Mucosa of gallbladder (tissue), 1 donor: ENCODE results near the gene PNPT1. TPM values are rescaled to one million over a fixed set of nuclear protein-coding genes. Genes with fewer than 3 reads are reported as not detected.

Experiments
- DNase-seq: peaks from one replicate; pipeline ENCODE4 v3.0.0-alpha.2; 2020; ENCODE audit warnings: low spot score
- total RNA-seq: library from RNA; stranded (reverse); gene quantifications from one replicate; pipeline ENCODE4 v1.2.1, GENCODE V29; 2021
- donor health status: DM: no; HTN: no; CAD: no.

The PNPT1 gene
- total RNA-seq, 1 donor from 2014 or later: 15.9 TPM

DNA sequence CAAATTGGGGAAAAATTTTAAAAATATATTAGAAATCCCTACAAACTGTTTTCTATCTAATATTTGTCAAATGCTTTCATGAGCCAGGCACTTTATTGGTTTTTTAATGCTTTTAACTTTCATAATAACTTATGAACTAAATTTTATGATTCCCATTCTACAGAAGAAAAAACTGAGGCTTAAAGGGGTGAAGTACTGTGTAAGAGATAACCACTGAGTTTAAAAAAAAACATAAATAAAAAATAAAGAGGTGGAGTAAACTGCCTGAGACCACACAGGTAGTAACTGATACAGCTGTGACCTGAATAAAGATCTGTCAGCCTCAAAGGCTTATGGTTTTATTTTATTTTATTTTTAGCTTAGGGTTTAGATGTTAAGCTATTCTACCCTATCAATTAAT, 24.7 kb downstream of the PNPT1 start:
- DNase-seq: no peak

DNA sequence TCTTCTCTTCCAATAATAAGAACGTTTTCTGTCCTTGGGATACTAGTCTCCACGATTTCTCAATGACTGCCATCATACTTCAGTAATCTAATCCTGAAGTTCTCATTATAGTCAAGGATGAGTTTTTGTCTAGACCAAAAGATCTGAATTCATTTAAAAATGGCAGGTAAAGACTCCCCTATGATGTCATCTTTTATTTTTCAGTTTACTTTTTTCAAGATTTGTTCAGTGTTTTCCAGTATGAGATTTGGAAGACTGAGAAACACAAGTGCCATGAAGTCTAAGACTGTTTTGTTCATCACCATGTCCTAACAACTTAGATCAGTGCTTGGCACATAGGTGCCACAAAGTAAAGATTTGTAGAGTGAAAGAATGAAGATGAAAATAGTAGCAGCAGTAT, 40.4 kb downstream of the PNPT1 start:
- no peak for DNase-seq

DNA sequence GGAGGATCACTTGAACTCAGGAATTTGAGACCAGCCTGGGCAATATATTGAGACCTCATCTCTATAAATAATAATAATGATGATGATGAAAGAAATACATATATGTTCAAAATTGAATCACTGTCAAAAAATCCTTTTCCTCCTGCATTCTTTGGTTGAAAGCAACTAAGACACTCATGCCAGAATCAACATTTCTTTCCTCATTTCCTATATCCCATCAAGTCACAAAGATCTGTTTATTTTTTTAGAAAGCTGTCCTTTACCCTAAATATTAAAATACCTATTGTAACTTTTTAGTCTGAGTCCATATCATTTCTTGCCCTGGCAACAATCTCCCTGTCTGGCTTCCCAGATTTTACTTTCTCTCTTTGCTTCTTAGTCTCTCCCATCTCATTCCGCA, 44.4 kb downstream of the PNPT1 start:
- DNase-seq: no peak

DNA sequence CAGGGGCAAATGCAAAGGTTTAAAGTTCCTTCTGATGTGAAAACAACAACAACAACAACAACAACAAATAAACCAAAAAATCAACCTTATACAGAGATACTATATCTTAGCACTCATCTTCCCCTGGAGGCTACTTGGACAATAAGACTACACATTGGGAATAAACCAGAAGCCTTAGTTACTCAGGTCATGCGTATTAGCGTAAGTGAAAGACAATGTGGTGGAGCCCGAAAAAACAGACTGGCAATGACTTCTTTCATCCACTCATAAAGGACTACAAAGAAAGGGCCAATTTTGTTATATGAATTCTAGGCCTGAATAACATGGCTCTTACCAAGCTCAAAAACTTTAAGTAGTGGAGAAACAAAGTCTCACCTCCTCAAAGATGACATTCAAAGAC, 56.8 kb downstream of the PNPT1 start:
- no peak for DNase-seq

DNA sequence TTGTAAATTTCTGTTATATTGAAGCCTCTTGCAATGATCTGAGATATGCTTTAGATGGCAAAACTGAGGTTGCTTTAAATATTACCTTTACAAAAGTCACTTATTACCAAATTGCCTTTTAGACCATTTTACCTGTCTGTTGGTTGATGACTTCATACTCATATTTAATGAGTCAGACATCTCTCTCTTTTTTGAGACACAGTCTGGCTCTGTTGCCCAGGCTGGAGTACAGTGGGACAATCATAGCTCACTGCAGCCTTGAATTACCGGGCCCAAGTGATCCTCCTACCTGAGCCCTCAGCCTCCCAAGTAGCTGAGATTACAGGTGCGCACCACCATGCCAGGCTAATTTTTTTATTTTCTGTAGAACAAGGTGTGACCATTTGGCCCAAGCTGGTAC, 64.7 kb downstream of the PNPT1 start:
- no peak for DNase-seq

DNA sequence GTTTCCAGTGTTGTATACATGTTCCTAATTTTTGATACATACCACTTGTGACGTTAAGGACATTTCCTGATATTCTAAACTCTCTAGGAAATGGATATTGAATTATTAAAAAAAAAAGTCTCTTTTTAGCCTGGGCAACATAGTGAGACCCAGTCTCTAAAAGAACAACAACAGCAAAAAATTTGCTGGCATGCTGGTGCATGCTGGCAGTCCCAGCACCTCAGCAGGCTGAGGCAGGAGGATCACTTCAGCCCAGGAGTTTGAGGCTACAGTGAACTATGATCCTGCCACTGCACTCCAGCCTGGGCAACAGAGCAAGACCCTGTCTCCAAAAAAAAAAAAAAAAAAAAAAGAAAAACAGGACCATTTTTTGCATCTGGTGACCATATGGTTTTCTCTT, 65.7 kb downstream of the PNPT1 start:
- DNase-seq: no peak

DNA sequence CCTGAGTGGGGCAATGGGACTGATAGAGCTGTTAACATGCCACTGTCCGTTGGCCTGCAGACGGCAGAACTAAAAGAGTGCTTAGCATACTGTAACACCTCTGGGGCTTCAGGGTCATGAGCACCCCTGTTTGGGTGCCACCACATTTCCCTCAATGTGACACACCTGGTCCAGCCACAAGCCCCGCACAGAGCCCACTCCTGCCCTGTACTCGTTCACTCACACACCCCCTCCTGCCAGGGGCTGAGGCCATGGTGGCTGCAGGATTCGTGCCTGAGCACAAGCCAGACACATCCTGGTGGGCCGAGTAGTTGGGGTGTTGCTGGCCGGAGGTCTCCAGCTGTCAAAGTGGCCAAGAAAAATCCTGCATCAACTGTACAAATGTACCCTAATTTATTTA, 71.8 kb downstream of the PNPT1 start:
- no peak for DNase-seq

DNA sequence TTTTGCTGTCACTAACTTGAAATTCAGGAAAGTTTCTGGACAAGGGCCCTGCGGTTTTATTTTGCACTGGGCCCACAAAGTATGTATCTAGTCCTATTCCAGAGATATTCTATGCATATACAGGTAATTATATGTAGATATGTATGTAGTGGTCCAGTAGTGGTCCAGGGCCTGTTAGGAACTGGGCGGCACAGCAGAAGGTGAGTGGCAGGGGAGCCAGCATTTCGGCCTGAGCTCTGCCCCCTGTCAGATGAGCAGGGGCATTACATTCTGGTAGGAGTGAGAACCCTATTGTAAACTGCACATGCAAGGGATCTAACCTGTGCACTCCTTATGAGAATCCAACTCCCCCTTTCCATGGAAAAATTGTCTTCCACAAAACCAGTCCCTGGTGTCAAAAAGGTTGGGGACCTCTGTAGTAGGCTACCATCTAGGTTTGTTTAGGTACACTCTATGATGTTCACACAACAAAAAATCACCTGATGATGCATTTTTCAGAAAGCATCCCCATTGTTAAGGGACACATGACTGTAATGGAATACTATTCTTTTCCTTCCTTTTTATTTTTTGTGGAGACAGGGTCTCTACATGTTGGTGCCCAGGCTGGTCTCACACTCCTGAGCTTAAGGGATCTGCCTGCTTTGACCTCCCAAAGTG, 73.4 kb downstream of the PNPT1 start:
- DNase-seq: no peak

DNA sequence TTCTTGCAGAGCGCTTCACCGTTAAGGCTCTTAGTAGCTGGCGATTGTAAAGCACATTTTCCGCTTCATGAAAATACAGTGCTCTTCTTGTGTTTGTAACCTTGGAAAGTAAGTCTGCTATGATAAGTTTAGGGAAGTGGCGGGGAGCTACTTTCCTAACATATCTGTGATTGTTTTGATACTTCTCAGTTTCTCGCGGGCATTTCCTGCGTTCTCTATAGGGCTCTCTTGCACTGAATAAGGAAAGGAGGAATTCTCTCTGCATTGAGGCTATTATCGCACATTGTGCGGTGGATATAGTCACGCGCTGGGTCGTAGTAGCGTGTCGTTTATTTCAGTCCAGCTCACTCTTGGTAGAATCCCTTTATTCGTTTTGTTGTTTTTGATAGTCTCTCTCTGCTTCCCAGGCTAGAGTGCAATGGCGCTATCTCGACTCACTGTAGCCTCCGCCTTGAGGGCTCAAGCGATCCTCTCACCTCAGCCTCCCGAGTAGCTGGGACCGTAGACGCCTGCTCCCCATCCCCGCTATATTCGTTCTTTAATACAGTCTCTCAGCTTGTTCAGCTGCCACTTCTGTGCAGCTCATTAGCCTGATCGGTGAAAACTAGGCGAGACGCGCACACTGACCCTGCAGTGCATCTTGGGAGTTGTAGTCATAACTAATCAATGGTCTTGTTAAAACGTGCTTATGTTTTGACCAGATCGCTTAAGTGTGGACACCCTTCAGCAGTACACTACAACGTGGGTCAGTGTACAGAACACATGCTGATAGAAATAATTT, 75.2 kb downstream of the PNPT1 start:
- DNase-seq: peak; percentile 56

DNA sequence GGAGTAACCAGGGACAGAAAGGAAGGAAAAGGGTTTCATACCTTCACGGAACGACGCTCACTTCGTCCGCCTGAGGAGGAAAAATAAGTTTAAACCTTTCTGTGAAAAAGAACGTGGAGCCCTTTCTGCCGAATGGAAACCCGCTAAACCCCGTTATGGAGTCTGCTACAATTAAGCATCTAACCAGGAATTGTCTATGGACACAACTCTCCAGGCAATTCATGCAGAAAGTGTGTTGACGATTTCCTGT, 75.7 kb downstream of the PNPT1 start:
- DNase-seq: no peak

DNA sequence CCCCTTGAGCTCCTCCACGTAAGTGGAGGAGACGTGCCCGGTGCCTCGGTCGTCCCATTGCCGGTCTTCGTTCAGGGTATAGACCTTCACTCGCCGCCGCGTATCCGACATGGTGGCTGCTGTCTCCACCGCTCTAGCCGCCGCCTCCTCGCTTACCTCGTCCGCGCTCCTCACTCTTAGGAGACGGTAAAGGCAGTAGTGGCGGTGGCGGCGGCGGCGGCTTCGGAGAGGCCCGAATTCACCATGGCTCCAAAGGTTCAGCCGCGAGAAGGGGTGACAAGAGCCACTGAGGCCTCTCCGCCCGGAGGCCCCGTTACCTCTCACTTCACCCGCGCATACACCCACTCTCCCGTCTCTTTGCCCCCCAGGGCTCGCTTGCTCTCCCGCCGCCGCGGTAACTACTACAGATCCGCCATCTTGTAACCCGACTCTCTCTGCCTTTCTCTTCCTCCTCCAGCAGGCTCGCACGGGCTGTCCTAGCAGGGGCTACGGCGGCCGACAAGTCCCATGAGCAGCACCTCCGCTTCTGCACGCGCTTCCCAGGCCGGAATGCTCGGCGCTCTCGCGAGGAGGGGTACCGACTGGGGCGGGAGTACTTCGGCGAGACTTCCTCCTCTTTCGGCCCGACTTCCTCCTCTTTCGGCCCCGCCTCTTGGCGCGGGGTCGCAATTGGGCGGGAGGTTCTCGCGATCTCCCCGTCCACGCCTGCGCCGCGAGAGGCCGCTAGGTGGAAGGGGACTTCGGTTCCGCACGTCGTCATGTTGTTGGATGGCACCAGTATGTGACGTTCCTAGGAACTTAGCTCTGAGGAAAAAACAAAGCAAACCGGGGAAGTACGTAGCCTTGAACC, 76.2 kb downstream of the PNPT1 start, which contains the start of gene PPP4R3B:
PPP4R3B (minus strand) TSS at position 448 of the 850 bp plus-strand sequence; CDS start at position 111, 337 bp downstream.
- DNase-seq: peak; percentile 100

DNA sequence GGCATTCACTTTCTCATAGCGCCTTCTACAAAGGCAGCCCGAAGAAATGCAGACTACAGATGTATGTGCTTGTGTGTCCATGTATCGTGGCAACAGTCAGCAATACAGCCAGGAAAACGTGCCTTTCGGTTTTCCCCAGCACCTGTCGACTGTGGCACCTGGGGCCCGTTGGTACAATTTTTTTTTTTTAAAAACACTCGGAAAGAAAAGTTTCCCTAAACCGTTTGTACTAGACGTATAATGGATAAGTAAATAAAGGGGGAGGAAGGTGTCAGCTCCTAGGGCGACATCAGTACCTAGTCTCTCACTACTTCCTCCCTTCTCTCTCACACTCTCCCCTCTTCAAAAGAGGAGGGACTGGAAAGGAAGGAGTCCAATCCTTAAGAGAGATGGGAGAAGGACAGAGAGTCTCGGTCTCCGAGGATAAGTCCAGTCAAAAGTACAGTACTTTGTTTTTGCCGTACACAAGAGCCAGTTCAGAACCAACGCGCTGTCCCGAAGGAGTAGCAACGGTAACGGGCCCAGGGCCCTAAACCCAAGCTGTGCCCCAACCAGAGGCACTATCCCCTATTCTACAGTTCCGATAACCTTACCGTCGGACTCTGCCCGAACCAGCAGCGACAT, 77.0 kb downstream of the PNPT1 start:
- DNase-seq: peak; percentile 24

DNA sequence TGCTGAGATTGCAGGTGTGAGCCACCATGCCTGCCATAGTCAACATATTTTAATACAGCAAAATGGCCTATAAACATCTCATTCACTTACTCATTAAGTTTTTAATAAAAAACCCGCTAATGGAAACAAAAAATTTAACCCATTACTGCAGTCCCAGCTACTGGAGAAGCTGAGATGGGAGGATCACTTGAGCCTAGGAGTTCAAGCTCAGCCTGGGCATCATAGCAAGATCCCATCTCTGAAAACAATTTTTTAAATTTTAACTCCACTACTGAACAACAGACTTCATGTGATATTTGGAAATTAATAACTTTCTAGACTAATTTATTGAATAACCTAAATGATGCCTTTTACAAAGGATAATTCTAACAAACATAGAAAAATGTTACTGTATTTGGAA, 81.6 kb downstream of the PNPT1 start:
- no peak for DNase-seq

DNA sequence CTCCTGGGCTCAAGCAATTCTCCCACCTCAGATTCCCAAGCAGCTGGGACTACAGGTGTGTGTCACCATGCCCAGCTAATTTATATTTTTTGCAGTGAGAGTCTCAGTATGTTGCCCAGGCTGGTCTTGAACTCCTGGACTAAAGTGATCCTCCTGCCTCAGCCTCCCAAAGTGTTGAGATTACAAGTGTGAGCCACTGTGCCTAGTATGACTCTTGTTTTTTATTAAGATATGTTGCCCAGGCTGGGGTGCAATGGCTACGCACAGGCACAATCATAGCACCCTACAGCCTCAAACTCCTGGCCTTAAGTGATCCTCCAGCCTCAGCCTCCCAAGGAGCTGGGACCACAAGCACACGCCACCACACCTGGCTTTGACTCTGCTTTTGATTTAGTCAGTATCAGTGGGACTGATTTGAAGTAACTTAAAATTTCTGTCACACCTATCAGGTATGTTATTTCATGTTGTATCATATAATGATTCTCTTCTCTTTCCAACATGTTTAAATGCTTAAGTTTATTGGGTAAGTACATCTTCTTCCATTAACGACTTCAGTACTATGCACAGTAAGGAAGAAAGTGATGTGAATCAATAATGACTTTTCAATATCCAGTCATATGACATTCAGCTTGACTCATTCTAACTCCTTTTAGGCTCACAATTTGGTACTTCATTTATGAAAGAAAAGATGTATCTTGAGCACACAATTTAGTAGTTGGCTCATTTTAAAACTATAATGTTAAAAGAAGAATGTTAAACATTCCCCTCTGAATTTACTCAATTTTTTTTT, 82.5 kb downstream of the PNPT1 start:
- no peak for DNase-seq

DNA sequence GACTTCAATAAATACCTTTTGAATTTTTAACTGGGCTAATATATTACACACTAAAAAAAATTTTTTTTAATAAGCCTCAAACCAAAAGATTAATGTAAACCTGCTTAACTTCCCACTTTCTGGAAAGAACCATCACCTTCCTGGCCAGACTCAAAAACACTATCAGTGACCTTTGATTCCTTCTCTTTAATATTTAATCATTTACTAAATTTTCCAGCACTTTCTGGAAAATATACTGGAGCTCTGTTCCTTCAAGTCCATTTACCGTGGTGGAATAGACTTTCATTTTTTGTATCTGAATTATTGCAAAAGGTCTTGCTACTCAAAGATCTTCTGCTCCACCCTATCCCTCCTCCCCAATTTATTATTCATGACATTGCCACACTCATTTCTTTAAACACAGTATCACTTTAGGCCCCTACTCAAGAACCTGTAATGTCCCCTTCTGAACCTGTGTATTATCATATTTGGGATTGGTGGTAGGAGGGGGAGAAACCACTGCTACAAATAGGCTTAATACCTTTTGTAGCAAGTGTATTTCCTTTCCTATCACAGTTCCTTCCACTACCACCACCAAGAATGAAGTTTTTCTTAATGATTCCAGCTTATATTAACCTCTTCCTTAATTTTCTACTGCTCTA, 83.6 kb downstream of the PNPT1 start:
- no peak for DNase-seq

DNA sequence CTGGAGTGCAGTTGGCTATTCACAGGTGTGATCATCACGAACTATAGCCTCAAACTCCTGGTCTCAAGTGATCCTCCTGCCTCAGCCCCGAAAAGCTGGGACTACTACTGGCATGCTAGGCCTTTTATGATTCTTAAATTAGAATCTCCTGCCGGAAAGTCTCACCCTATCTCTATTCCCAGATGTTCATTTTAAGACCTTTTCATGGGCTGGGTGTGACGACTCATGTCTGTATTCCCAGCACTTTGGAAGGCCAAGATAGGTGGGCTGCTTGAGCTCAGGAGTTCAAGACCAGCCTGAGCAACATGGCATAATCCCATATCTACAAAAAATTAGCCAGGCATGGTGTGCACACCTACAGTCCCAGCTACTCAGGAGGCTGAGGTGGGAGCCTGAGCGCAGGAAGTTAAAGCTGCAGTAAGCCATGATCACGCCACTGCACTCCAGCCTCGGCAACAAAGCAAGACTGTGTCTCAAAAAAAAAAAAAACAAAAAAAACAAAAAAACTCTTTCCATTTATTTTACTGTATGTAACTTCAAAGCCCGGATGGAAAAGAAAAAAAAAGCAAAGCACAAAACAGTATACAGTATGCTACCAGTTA, 84.3 kb downstream of the PNPT1 start:
- DNase-seq: no peak

DNA sequence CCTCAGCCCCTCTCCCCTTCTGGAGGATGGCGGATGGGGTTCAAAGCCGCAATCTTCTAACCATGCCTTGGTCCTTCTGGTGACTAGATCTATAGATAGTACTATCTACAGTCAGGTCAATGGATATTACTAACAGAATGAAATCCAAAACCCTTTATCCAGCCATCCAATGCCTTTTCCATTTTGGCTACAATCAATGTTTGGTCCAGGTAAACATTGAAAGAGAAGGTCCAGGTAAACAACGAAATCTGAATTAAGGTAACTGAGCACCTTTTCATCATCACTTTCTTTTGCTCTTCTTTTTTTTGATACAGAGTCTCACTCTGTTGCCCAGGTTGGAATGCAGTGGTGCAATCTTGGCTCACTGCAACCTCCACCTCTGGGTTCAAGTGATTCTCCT, 85.9 kb downstream of the PNPT1 start:
- DNase-seq: no peak

DNA sequence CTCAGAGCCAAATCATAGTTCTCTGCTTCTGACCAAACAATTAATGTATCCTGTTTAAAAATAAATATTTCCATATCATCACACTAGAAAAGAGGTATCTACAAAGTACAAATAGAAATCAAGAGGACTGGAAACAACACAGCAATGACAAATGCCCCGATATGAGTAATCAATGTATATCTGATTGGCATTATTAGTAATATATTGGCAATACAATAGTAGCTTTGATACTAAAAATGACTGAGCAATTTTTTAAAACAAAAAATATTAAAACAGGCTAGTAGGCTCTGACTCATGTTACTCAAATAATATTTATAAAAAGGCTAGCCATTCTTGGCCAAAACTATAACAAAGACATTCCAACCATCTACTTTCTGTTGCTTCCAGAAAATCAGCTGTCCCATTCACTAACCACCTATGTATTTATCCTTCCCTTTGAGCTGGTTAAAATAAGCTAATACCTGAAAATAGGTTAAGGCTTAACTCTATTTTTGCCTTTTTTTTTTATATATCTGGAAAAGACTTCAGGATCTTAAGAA, 89.5 kb downstream of the PNPT1 start:
- no peak for DNase-seq

DNA sequence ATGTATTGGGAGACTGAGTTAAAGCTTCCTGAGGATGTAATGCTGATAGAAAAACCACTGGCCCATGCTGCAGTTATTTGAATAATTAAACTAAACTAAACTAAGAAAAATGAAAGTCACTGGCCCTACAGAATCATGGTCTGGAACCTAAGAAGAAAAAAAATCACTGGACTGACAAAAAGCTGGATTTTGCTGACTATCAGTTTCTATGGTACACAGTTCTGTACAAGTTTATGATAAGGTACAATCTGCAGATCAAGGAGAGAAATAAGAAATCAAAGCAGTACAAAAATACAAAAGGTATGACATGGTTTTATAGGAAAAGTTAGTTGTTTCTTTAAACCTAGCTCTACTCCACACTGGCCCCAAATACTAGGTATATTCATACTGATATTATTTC, 91.8 kb downstream of the PNPT1 start:
- DNase-seq: no peak

DNA sequence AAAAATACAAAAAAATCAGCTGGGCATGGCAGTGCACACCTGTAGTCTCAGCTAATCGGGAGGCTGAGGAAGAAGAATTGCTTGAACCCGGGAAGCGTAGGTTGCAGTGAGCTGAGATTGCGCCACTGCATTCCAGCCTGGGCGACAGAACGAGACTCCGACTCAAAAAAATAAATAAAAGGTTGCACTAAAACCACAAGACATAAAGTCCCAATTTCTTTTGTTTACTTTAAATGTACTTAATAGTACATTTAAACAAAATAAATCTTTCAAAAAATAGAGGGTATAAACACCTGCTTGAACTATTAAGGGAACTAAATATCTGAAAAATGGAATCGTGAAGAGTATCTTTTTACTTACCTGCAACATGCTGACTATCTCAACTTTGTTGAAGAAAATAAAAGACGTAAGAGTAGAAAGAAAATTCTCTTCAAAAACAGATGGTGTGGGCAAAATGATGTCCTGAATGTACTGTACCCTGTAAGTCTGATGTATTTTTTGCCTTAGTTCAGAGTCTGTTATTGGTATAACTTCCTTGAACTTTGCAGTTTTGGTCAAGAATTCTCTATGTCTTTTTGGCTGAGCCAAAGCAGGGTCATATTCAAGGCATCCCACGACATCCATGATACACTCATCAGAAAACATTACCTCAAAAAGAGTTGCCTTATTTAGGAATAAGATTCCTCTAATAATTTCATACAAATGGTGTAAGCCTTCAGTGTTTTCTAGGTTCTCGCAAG, 95.4 kb downstream of the PNPT1 start:
- no peak for DNase-seq
